Kidney (tissue), 14 donors: Measurements from ENCODE around the gene SLFN11. TPM values are rescaled to one million over a fixed set of nuclear protein-coding genes. Genes with fewer than 3 reads are reported as not detected.

ENCODE experiments used
- DNase-seq, 5 donors: peaks; one replicate each; pipeline ENCODE4 v3.0.0-alpha.2; 2013 to 2020
- FAIRE-seq: peaks from 2 replicates; lab custom pipeline; 2012; peaks lifted over from hg19 to GRCh38; lab: Jason Lieb, UNC
- H3K27ac ChIP-seq, 2 donors: one replicate each; pipeline ENCODE4 v1.7.0; 2013; ENCODE audit warnings: low read depth in 2 of 2, low read length in 2 of 2, inconsistent platforms in 1 of 2
- H3K27me3 ChIP-seq: one replicate; pipeline ENCODE4 v1.7.1; 2013; ENCODE audit warnings: low read length, inconsistent platforms; ENCODE audit not compliant: control insufficient read depth, insufficient read depth
- H3K36me3 ChIP-seq, 3 donors: one replicate each; pipeline versions ENCODE4 v1.7.0 to v1.7.1; 2013; ENCODE audit warnings: low read length in 3 of 3, control low read depth in 1 of 3, inconsistent platforms in 1 of 3; ENCODE audit not compliant: insufficient read depth in 3 of 3, control insufficient read depth in 2 of 3
- H3K4me1 ChIP-seq, 3 donors: one replicate each; pipeline versions ENCODE4 v1.7.0 to v1.7.1; 2013; ENCODE audit warnings: low read length in 3 of 3, inconsistent platforms in 1 of 3, low read depth in 1 of 3; ENCODE audit not compliant: control insufficient read depth in 2 of 3, insufficient read depth in 2 of 3
- H3K4me3 ChIP-seq, 3 donors: one replicate each; pipeline versions ENCODE4 v1.7.0 to v1.8.1; 2013; ENCODE audit warnings: low read length in 3 of 3, control low read depth in 1 of 3, inconsistent platforms in 1 of 3
- H3K9ac ChIP-seq, 3 donors: one replicate each; pipeline versions ENCODE4 v1.7.0 to v1.7.1; 2013; ENCODE audit warnings: low read length in 3 of 3, control low read depth in 1 of 3, inconsistent platforms in 1 of 3
- H3K9me3 ChIP-seq, 3 donors: one replicate each; pipeline versions ENCODE4 v1.7.0 to v1.7.1; 2013; ENCODE audit warnings: low read length in 3 of 3, control low read depth in 1 of 3, inconsistent platforms in 1 of 3; ENCODE audit not compliant: control insufficient read depth in 2 of 3, insufficient read depth in 1 of 3
- CTCF ChIP-seq: IDR thresholded peaks from 3 replicates; pipeline ENCODE4 v1.5.1; 2012; ENCODE audit warnings: mild to moderate bottlenecking, moderate library complexity, borderline replicate concordance; ENCODE audit not compliant: insufficient read depth; ENCODE audit errors: extremely low read depth
- intact Hi-C: fragments of 100-400 bp; cut with DNase I; formaldehyde crosslinking; loops from one replicate; pipeline ENCODE4 v1.11.1; 2022
- polyA plus RNA-seq: library from polyadenylated mRNA; stranded (reverse); fragments of 350-450 nt; fragmentation: Illumina TruSeq; extraction: RNeasy Lipid Tissue Mini Kit (QIAGEN cat#74804); gene quantifications from one replicate; pipeline ENCODE4 v1.2.3, GENCODE V29; 2014; ENCODE audit warnings: low read depth, low replicate concordance; ENCODE audit not compliant: insufficient read depth
- total RNA-seq: library from RNA; stranded (reverse); fragmentation: NEBNext Ultra II Directional; extraction: Animal tissue kit (Norgen Biotek cat#: 25700); gene quantifications from one replicate; pipeline ENCODE4 v1.2.1, GENCODE V29; 2021
- donor health status: control.
- donor health status: control.
- donor health status: control.
- donor health status: control.
- donor health status: control.
- donor health status: DM: yes; HTN: yes; CAD: no.
- donor health status: Normal renal cell carcinoma (clear cell type).

The SLFN11 gene
- total and polyA plus RNA-seq, 2 donors from 2014 or later, result 4.0 to 31.9 TPM

GRCh38 chr17:35371934-35372333 is 1.5 kb downstream of the SLFN11 start:
- intact Hi-C loops, result no loop called here
- no peak overlapping the region for H3K9ac ChIP-seq
- no peak overlapping the region for H3K4me3 ChIP-seq
- peaks cover 37% of the 10 kb centered on the region for H3K27me3 ChIP-seq
- peaks cover 0 to 7% (median 3%) of the 10 kb centered on the region in 3 donors for H3K9me3 ChIP-seq
- H3K27ac ChIP-seq, result no peak overlapping the region
- no peak for TF ChIP-seq CTCF
- H3K36me3 ChIP-seq, result no peaks in the 10 kb centered on the region
- DNase-seq (no peak), FAIRE-seq (no peak)
- H3K4me1 ChIP-seq, result peaks cover 0 to 2% (median 0%) of the 10 kb centered on the region in 3 donors

GRCh38 chr17:35368081-35368830 is 5.2 kb downstream of the SLFN11 start:
- Histone ChIP-seq H3K27me3 (peaks cover 19% of the 10 kb centered on the region), H3K4me3 (no peak overlapping the region), H3K9ac (no peak overlapping the region), H3K4me1 (peaks cover 0 to under 1% (median 0%) of the 10 kb centered on the region in 3 donors), H3K9me3 (peaks cover 0 to 7% (median 3%) of the 10 kb centered on the region in 3 donors), H3K36me3 (no peaks in the 10 kb centered on the region), H3K27ac (no peak overlapping the region)
- no peak for TF ChIP-seq CTCF
- no peak for FAIRE-seq
- DNase-seq, result peak in 1 of 5 donors; percentile 15
- intact Hi-C loops, result no loop called here

GRCh38 chr17:35361027-35361426 is 12.4 kb downstream of the SLFN11 start:
- DNase-seq (no peak), FAIRE-seq (no peak)
- Histone ChIP-seq H3K4me1 (no peaks in the 10 kb centered on the region), H3K4me3 (no peak overlapping the region), H3K27ac (no peak overlapping the region), H3K27me3 (peaks cover 2% of the 10 kb centered on the region), H3K36me3 (no peaks in the 10 kb centered on the region), H3K9ac (no peak overlapping the region), H3K9me3 (no peaks in the 10 kb centered on the region)
- intact Hi-C loops, result no loop called here
- no peak for TF ChIP-seq CTCF

GRCh38 chr17:35359398-35359797 is 14.0 kb downstream of the SLFN11 start:
- no peak overlapping the region for H3K27ac ChIP-seq
- no peaks in the 10 kb centered on the region for H3K9me3 ChIP-seq
- peaks cover 2% of the 10 kb centered on the region for H3K27me3 ChIP-seq
- H3K36me3 ChIP-seq, result peaks cover 0 to 2% (median 0%) of the 10 kb centered on the region in 3 donors
- intact Hi-C loops, result no loop called here
- no peaks in the 10 kb centered on the region for H3K4me1 ChIP-seq
- TF ChIP-seq CTCF, result no peak
- FAIRE-seq (no peak), DNase-seq (peak in 1 of 5 donors; percentile 15)
- H3K9ac ChIP-seq, result no peak overlapping the region
- no peak overlapping the region for H3K4me3 ChIP-seq
